T-helper 2 cell treated with Interferon-gamma antibody and Interleukin-4, amounts not matched to agents 5 μg/mL and 100 μg/mL, for 36 hours (primary cell): Measurements from ENCODE around the gene RET.
A peak's percentile ranks its signal among the peaks of the same experiment; 100 is the strongest.

Experiments
- DNase-seq: peaks from one replicate; pipeline ENCODE4 v3.0.0; 2021; ENCODE audit warnings: low spot score
- H3K27ac Mint-ChIP-seq: one replicate; pipeline ENCODE4 v1.8.0; 2021; ENCODE audit warnings: mild to moderate bottlenecking, mixed read lengths
- H3K27me3 Mint-ChIP-seq: one replicate; pipeline ENCODE4 v1.8.0; 2021; ENCODE audit warnings: low read depth, mixed read lengths
- H3K36me3 Mint-ChIP-seq: one replicate; pipeline ENCODE4 v1.8.0; 2021; ENCODE audit warnings: low read depth, mixed read lengths
- H3K4me1 Mint-ChIP-seq: one replicate; pipeline ENCODE4 v1.8.0; 2021; ENCODE audit warnings: low read depth, mixed read lengths
- H3K4me3 Mint-ChIP-seq: one replicate; pipeline ENCODE4 v1.8.0; 2022; ENCODE audit warnings: mild to moderate bottlenecking, moderate library complexity, mixed read lengths
- H3K9me3 Mint-ChIP-seq: one replicate; pipeline ENCODE4 v1.8.0; 2021; ENCODE audit warnings: mixed read lengths

The RET gene

GRCh38 chr10:43076876-43077420, at the start of gene RET:
Gene RET, plus strand, starts transcription at chr10:43077069. Its CDS starts 190 bp downstream, at chr10:43077259.
- peak within 1 kb of the TSS; percentile 66 for H3K4me3 Mint-ChIP-seq
- peak; percentile 23 for DNase-seq
- peaks cover 37% of the 10 kb centered on the region for H3K27me3 Mint-ChIP-seq
- no peaks in the 10 kb centered on the region for H3K9me3 Mint-ChIP-seq
- H3K27ac Mint-ChIP-seq: no peak within 1 kb of the TSS
- peaks cover 4% of the 10 kb centered on the region for H3K4me1 Mint-ChIP-seq
- no peaks in the 10 kb centered on the region for H3K36me3 Mint-ChIP-seq

DNA sequence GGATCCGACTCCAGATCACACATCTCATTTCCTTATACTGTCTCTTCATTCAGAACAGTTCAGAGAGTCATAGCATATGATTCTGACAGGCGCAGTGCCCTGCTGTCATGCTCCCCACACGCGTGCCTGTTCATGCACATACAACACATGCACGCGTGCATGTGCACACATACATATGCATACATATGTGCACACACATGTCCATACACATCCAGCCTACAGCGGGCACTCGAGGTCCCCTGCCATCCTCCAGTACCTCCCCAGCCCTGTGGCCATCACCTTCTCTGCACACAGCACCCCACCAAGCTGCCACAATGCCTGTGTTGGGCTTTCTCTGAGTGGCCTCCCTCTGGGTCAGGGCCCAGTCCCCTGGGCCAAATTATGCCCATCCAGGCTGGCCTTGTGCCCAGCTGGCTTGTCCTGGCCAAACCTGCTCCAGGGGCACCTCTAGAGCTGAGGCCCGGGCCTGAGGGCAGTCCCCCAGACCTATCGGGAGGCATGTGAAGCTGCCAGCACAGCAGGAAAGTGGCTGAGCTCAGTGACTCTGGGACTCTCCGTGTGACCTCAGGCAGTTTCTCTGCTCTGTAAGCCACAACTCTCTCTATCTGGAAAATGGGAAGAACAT, 49.4 kb upstream of the RET start:
- H3K4me1 Mint-ChIP-seq: no peaks in the 10 kb centered on the region
- no peak for DNase-seq
- no peak overlapping the region for H3K4me3 Mint-ChIP-seq
- H3K36me3 Mint-ChIP-seq: no peaks in the 10 kb centered on the region
- H3K9me3 Mint-ChIP-seq: peaks cover under 1% of the 10 kb centered on the region
- H3K27ac Mint-ChIP-seq: no peak overlapping the region
- peaks cover 2% of the 10 kb centered on the region for H3K27me3 Mint-ChIP-seq

DNA sequence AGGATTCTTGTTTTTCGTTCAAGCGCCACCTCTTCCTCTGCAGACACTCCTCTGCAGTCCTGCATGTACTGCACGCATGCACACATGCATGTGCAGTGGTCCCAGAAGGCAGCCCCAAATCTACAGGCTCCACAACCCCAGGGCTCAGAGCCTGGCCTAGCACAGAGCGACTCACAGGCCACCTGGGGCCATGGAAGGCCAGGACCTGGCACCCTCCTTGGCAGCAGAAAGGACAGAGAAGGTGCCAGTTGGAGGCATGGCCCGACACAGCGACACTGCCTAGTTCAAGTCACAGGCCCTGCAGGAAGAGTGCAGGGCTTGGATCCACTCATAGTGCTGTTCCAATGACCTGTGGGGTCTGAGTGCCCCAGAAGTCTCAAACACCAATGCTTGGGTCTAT, 48.7 kb upstream of the RET start:
- no peaks in the 10 kb centered on the region for H3K36me3 Mint-ChIP-seq
- H3K27me3 Mint-ChIP-seq: peaks cover 2% of the 10 kb centered on the region
- no peaks in the 10 kb centered on the region for H3K4me1 Mint-ChIP-seq
- no peak overlapping the region for H3K4me3 Mint-ChIP-seq
- peaks cover 8% of the 10 kb centered on the region for H3K9me3 Mint-ChIP-seq
- H3K27ac Mint-ChIP-seq: no peak overlapping the region
- no peak for DNase-seq

GRCh38 chr10:43029043-43029442, 47.8 kb upstream of the RET start:
- Mint-ChIP-seq H3K4me1 (no peaks in the 10 kb centered on the region), H3K4me3 (no peak overlapping the region), H3K36me3 (no peaks in the 10 kb centered on the region), H3K9me3 (peaks cover 13% of the 10 kb centered on the region), H3K27me3 (peaks cover 2% of the 10 kb centered on the region), H3K27ac (no peak overlapping the region)
- no peak for DNase-seq

- H3K9me3 Mint-ChIP-seq: peaks cover 14% of the 10 kb centered on the region
- H3K27ac Mint-ChIP-seq: no peak overlapping the region
- H3K4me3 Mint-ChIP-seq: no peak overlapping the region
- H3K36me3 Mint-ChIP-seq: no peaks in the 10 kb centered on the region
- no peaks in the 10 kb centered on the region for H3K27me3 Mint-ChIP-seq
- H3K4me1 Mint-ChIP-seq: no peaks in the 10 kb centered on the region
- no peak for DNase-seq
Measured at GRCh38 chr10:43032613-43033012, 44.3 kb upstream of the RET start.

- Mint-ChIP-seq H3K4me1 (no peaks in the 10 kb centered on the region), H3K27me3 (no peaks in the 10 kb centered on the region), H3K4me3 (no peak overlapping the region), H3K9me3 (peaks cover 14% of the 10 kb centered on the region), H3K27ac (no peak overlapping the region), H3K36me3 (no peaks in the 10 kb centered on the region)
- no peak for DNase-seq
Measured at GRCh38 chr10:43035800-43036199, 41.1 kb upstream of the RET start.

GRCh38 chr10:43036481-43037428, 40.1 kb upstream of the RET start:
- peaks cover 14% of the 10 kb centered on the region for H3K9me3 Mint-ChIP-seq
- no peak for DNase-seq
- H3K4me1 Mint-ChIP-seq: no peaks in the 10 kb centered on the region
- H3K27me3 Mint-ChIP-seq: no peaks in the 10 kb centered on the region
- no peak overlapping the region for H3K27ac Mint-ChIP-seq
- H3K36me3 Mint-ChIP-seq: no peaks in the 10 kb centered on the region
- H3K4me3 Mint-ChIP-seq: no peak overlapping the region

- Mint-ChIP-seq H3K27me3 (no peaks in the 10 kb centered on the region), H3K4me1 (no peaks in the 10 kb centered on the region), H3K36me3 (no peaks in the 10 kb centered on the region), H3K9me3 (peaks cover 13% of the 10 kb centered on the region), H3K4me3 (no peak overlapping the region), H3K27ac (no peak overlapping the region)
- no peak for DNase-seq
Measured at GRCh38 chr10:43037440-43037839, 39.4 kb upstream of the RET start.

- no peaks in the 10 kb centered on the region for H3K4me1 Mint-ChIP-seq
Measured at GRCh38 chr10:43037942-43038782, 38.7 kb upstream of the RET start.

GRCh38 chr10:43038783-43039623, 37.9 kb upstream of the RET start:
- Mint-ChIP-seq H3K27ac (no peak overlapping the region), H3K36me3 (no peaks in the 10 kb centered on the region), H3K9me3 (peaks cover under 1% of the 10 kb centered on the region)

More at GRCh38 chr10:43037942-43038782, 38.7 kb upstream of the RET start:
- no peaks in the 10 kb centered on the region for H3K36me3 Mint-ChIP-seq
- H3K4me3 Mint-ChIP-seq: no peak overlapping the region
- no peaks in the 10 kb centered on the region for H3K27me3 Mint-ChIP-seq
- H3K27ac Mint-ChIP-seq: no peak overlapping the region
- peaks cover 6% of the 10 kb centered on the region for H3K9me3 Mint-ChIP-seq
- DNase-seq: no peak

DNA sequence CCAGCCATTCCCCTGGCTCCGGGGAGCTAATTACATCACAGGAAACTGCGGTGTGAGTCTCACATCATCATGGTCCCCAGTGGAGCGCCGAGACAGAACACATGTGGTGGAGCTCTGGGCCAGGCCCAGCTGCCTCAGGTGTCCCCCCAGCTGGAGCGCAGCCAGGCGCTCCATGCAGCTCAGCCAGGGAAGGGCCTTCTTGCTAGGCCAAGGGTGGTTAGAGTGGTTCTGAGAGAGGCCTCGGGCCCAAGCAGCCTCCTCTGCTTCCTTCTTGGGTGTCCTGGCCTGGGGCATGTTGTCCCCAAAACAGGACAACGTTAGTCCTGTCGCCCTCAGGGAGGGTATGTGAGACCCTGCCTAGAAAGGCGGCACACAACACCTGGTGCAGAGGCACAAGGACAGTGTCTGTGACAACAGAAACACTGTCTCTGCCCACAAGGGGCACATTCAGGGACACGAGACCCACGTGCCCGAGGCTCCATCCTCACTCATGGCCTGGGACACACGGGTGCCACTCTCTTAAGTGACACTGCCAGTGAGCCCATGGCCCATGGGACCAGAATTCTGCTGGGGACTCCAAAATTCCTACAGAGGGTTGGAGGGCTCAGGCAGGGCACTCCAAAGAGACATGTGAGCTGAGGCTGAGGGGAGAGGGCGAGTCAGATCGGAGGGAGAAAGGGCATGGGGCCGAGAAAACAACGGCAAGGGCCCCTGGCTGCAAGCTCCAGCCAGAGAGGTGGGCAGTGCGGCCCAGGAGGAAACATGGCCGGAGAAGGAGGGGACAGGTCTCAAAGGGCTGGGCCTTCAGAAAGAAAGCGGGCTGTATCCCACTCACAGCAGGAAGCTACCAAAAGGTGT, 37.0 kb upstream of the RET start:
- Mint-ChIP-seq H3K36me3 (no peaks in the 10 kb centered on the region), H3K4me3 (no peak overlapping the region), H3K9me3 (no peaks in the 10 kb centered on the region), H3K4me1 (no peaks in the 10 kb centered on the region), H3K27ac (no peak overlapping the region), H3K27me3 (no peaks in the 10 kb centered on the region)
- DNase-seq: no peak

More at GRCh38 chr10:43038783-43039623, 37.9 kb upstream of the RET start:
- no peak for DNase-seq
- H3K27me3 Mint-ChIP-seq: no peaks in the 10 kb centered on the region
- no peaks in the 10 kb centered on the region for H3K4me1 Mint-ChIP-seq
- H3K4me3 Mint-ChIP-seq: no peak overlapping the region

DNA sequence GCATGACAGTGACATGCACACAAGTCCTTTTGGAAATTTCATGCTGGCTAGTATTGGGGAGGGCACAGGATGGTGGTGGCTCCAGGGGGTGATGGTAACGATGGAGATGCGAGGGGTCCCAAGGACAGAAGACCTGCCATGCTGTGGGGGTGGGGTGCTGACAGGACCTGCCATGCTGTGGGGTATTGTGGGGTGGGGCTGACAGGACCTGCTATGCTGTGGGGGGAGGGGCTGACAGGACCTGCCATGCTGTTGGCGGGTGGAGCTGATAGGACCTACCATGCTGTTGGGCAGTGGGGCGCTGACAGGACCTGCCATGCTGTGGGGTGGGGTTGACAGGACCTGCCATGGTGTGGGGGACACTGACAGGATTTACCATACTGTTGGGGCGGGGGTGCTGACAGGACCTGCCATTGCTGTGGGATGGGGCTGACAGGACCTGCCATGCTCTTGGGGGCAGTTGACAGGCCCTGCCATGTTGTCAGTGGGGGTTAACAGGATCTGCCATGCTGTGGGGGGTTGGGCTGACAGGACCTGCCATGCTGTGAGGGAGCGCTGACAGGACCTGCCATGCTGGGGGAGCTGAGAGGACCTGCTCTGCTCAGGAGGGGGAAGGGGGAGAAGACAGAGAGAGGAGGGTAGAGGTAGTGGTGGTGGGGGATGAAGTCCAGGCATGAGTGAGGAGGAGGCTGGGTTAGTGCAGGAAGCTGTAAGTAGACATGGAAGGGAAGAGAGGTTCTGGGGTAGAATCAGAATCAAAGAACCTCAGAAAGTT, 36.2 kb upstream of the RET start:
- H3K27me3 Mint-ChIP-seq: no peaks in the 10 kb centered on the region
- H3K27ac Mint-ChIP-seq: no peak overlapping the region
- H3K9me3 Mint-ChIP-seq: no peaks in the 10 kb centered on the region
- no peak for DNase-seq
- no peaks in the 10 kb centered on the region for H3K36me3 Mint-ChIP-seq
- no peaks in the 10 kb centered on the region for H3K4me1 Mint-ChIP-seq
- H3K4me3 Mint-ChIP-seq: no peak overlapping the region
